ENCODE data around the gene SEC61A2. TPM values are rescaled to one million over a fixed set of nuclear protein-coding genes. Genes with fewer than 3 reads are reported as not detected.

Gene SEC61A2
- total RNA-seq, 1 experiment from 2014 or later, result 6.8 TPM

DNA sequence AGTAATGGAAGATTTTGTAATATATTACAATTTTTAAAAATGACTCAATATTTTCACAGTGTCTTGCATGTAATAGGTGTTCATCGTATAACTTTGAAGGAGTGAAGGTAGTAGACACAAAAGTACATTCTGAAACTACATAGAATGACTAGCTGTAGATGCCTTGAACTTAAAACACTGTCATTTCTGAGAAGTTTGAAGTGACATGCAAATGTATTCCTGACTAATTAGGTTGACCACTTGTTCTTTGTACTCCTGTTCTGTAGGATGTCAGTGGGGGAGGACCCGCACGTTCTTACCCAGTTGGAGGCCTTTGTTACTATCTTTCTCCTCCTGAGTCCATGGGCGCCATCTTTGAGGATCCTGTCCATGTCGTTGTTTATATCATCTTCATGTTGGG, 31.2 kb downstream of the SEC61A2 start:
- H3K79me2 ChIP-seq (ENCODE audit: low read depth), result no peaks in the 10 kb centered on the region
- no peak for TF ChIP-seq EZH2 (IDR thresholded peaks at IDR 0.05; ENCODE audit: low read depth)
- TF ChIP-seq, protein P1, sequence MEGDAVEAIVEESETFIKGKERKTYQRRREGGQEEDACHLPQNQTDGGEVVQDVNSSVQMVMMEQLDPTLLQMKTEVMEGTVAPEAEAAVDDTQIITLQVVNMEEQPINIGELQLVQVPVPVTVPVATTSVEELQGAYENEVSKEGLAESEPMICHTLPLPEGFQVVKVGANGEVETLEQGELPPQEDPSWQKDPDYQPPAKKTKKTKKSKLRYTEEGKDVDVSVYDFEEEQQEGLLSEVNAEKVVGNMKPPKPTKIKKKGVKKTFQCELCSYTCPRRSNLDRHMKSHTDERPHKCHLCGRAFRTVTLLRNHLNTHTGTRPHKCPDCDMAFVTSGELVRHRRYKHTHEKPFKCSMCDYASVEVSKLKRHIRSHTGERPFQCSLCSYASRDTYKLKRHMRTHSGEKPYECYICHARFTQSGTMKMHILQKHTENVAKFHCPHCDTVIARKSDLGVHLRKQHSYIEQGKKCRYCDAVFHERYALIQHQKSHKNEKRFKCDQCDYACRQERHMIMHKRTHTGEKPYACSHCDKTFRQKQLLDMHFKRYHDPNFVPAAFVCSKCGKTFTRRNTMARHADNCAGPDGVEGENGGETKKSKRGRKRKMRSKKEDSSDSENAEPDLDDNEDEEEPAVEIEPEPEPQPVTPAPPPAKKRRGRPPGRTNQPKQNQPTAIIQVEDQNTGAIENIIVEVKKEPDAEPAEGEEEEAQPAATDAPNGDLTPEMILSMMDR (conservative IDR thresholded peaks at IDR 0.05), result no peak
- intact Hi-C loops (cut with micrococcal nuclease; ENCODE audit: unreplicated experiment), result no loop called here
- no TSS peak for BruUV-seq (replicated peaks)
- no peak overlapping the region for H3K4me2 ChIP-seq
- H3K4me1 ChIP-seq (replicated peaks; ENCODE audit: insufficient read depth), result no peaks in the 10 kb centered on the region
- POLR2A ChIA-PET (ENCODE audit: unreplicated experiment), result no interaction called here
- H3K9me3 ChIP-seq (ENCODE audit: insufficient read depth, low read depth), result no peaks in the 10 kb centered on the region
- H4K20me1 ChIP-seq (ENCODE audit: insufficient read depth), result no peaks in the 10 kb centered on the region
- no peaks in the 10 kb centered on the region for H3K27me3 ChIP-seq (ENCODE audit: insufficient read depth, low read depth)
- no peak overlapping the region for H2AFZ ChIP-seq
- H3K9me2 ChIP-seq (ENCODE audit: insufficient read depth), result no peaks in the 10 kb centered on the region
- no peak overlapping the region for H3K4me3 ChIP-seq
- H3F3A ChIP-seq (ENCODE audit: insufficient read depth, low read depth), result no peaks in the 10 kb centered on the region
- CTCF ChIA-PET, result no interaction called here
- H3K36me3 ChIP-seq (ENCODE audit: low read depth), result no peaks in the 10 kb centered on the region
- DNase-seq, result no peak
- no peak overlapping the region for H3K27ac ChIP-seq

DNA sequence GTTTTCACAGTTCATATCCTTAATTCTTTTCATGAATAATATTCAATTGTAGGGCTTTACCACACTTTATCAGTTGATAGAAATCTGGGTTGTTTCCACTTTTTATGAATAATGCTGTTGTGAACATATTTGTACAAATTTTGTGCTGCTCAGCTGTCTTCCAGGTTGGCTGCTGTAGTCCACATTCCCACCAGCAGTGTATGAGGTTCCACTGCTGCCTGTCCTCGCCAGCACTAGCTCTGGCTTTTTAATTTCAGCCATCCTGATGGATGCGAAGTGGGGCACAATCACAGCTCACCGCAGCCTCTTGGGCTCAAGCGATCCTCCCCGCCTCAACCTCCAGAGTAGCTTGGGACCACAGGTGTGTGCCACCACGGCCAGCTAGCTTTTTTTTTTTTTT, 33.5 kb downstream of the SEC61A2 start:
- TF ChIP-seq, protein P1 (conservative IDR thresholded peaks at IDR 0.05), result no peak
- no peak for TF ChIP-seq EZH2 (IDR thresholded peaks at IDR 0.05; ENCODE audit: low read depth)
- CTCF ChIA-PET, result no interaction called here

DNA sequence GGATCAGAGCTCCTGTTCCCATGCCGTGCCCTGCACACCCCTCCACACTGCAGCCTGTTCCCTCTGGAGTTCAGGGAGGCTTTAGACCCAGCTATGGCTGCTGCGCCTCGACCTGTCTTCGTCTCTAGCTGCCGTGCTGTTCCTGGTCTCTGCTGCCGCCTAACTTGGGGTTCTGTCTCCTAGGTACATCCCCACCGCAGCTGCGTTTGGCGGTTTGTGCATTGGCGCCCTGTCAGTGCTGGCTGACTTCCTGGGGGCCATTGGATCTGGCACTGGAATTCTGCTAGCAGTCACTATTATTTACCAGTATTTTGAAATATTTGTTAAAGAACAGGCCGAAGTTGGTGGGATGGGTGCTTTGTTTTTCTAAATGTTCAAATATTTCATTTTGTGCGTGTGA, 34.6 kb downstream of the SEC61A2 start:
- CTCF ChIA-PET, result no interaction called here
- Histone ChIP-seq H3K4me3 (no peak overlapping the region), H4K20me1 (ENCODE audit: insufficient read depth) (no peaks in the 10 kb centered on the region), H3K4me2 (no peak overlapping the region), H3K9me3 (ENCODE audit: insufficient read depth, low read depth) (no peaks in the 10 kb centered on the region), H3K9me2 (ENCODE audit: insufficient read depth) (no peaks in the 10 kb centered on the region), H3F3A (ENCODE audit: insufficient read depth, low read depth) (no peaks in the 10 kb centered on the region), H3K79me2 (ENCODE audit: low read depth) (no peaks in the 10 kb centered on the region), H3K36me3 (ENCODE audit: low read depth) (no peaks in the 10 kb centered on the region), H3K27me3 (ENCODE audit: insufficient read depth, low read depth) (no peaks in the 10 kb centered on the region), H3K27ac (no peak overlapping the region), H3K4me1 (replicated peaks; ENCODE audit: insufficient read depth) (no peaks in the 10 kb centered on the region), H2AFZ (no peak overlapping the region)
- no peak for TF ChIP-seq EZH2 (IDR thresholded peaks at IDR 0.05; ENCODE audit: low read depth)
- TF ChIP-seq, protein P1 (conservative IDR thresholded peaks at IDR 0.05), result no peak
- no peak for DNase-seq
- intact Hi-C loops (cut with micrococcal nuclease; ENCODE audit: unreplicated experiment), result no loop called here
- no TSS peak for BruUV-seq (replicated peaks)
- POLR2A ChIA-PET (ENCODE audit: unreplicated experiment), result no interaction called here

More for the DNA sequence above, 33.5 kb downstream of the SEC61A2 start:
- no peak for DNase-seq
- no peaks in the 10 kb centered on the region for H3K27me3 ChIP-seq (ENCODE audit: insufficient read depth, low read depth)
- no peak overlapping the region for H3K4me2 ChIP-seq
- H3K27ac ChIP-seq, result no peak overlapping the region
- no peaks in the 10 kb centered on the region for H3K4me1 ChIP-seq (replicated peaks; ENCODE audit: insufficient read depth)
- no peaks in the 10 kb centered on the region for H3F3A ChIP-seq (ENCODE audit: insufficient read depth, low read depth)
- H4K20me1 ChIP-seq (ENCODE audit: insufficient read depth), result no peaks in the 10 kb centered on the region
- H3K36me3 ChIP-seq (ENCODE audit: low read depth), result no peaks in the 10 kb centered on the region
- H3K9me3 ChIP-seq (ENCODE audit: insufficient read depth, low read depth), result no peaks in the 10 kb centered on the region
- no peak overlapping the region for H3K4me3 ChIP-seq
- H3K9me2 ChIP-seq (ENCODE audit: insufficient read depth), result no peaks in the 10 kb centered on the region
- intact Hi-C loops (cut with micrococcal nuclease; ENCODE audit: unreplicated experiment), result no loop called here
- no peaks in the 10 kb centered on the region for H3K79me2 ChIP-seq (ENCODE audit: low read depth)
- no TSS peak for BruUV-seq (replicated peaks)
- POLR2A ChIA-PET (ENCODE audit: unreplicated experiment), result no interaction called here
- no peak overlapping the region for H2AFZ ChIP-seq
